ENCODE results near the gene CARD18. TPM values are rescaled to one million over a fixed set of nuclear protein-coding genes. Genes with fewer than 3 reads are reported as not detected.

Gene CARD18
- total RNA-seq, 1 experiment from 2014 or later = not detected

GRCh38 chr11:105164208-105164607 lies 24.6 kb upstream of the CARD18 start:
- H2BK5ac ChIP-seq (ENCODE audit: insufficient read length, low read length) = no peak overlapping the region
- H3K9me3 Mint-ChIP-seq = no peaks in the 10 kb centered on the region; a peak in 2 of 5 replicates
- no peak overlapping the region for H3T11ph ChIP-seq (ENCODE audit: low read length)
- no peak overlapping the region for H2AK5ac ChIP-seq (ENCODE audit: insufficient read length, low read length)
- H4K8ac ChIP-seq (replicated peaks; ENCODE audit: insufficient read length, low read depth, low read length) = no peak overlapping the region
- H3K27ac ChIP-seq (ENCODE audit: insufficient read length, low read depth, low read length) = no peak overlapping the region
- no CpG with 5 or more reads among the region's 4 CpGs for WGBS (ENCODE audit: extremely low coverage, insufficient read length, low lambda C conversion rate)
- no peak overlapping the region for H3K4ac ChIP-seq (ENCODE audit: low read depth, low read length)
- H3K27me3 Mint-ChIP-seq (ENCODE audit: low read depth) = no peaks in the 10 kb centered on the region
- no peaks in the 10 kb centered on the region for H3K9me3 ChIP-seq (ENCODE audit: control insufficient read depth, low read depth, low read length)
- no peak overlapping the region for H2AFZ ChIP-seq (ENCODE audit: low read length)
- DNase-seq = no peak
- no peak overlapping the region for H2BK120ac ChIP-seq (ENCODE audit: low read depth, low read length, poor library complexity, severe bottlenecking)
- H2BK20ac ChIP-seq (ENCODE audit: low read depth, low read length, poor library complexity, severe bottlenecking) = no peak overlapping the region
- no peaks in the 10 kb centered on the region for H3K79me2 ChIP-seq (ENCODE audit: insufficient read depth, low read length)
- TF ChIP-seq CTCF (conservative IDR thresholded peaks at IDR 0.05) = no peak
- no peak overlapping the region for H4K91ac ChIP-seq (ENCODE audit: insufficient read length, low read depth, low read length)
- H3K27ac Mint-ChIP-seq = no peak overlapping the region; a peak in 1 of 7 replicates
- no peak overlapping the region for H3K4me2 ChIP-seq (ENCODE audit: insufficient read depth, insufficient read length, low read length)
- no peak overlapping the region for H3K56ac ChIP-seq (ENCODE audit: insufficient read length, low read depth, low read length)
- no peak overlapping the region for H3K4me3 Mint-ChIP-seq
- H3K9ac ChIP-seq (ENCODE audit: extremely low read depth, insufficient read length, low read length) = no peak overlapping the region
- no peaks in the 10 kb centered on the region for H3K79me1 ChIP-seq (ENCODE audit: insufficient read depth, low read depth, low read length, poor library complexity, severe bottlenecking)
- H3K18ac ChIP-seq (ENCODE audit: insufficient read length, low read depth, low read length) = no peak overlapping the region
- no peak overlapping the region for H2BK15ac ChIP-seq (ENCODE audit: low read depth, low read length)
- H3K23me2 ChIP-seq (ENCODE audit: insufficient read length, low read depth, low read length, poor library complexity, severe bottlenecking) = no peaks in the 10 kb centered on the region
- H4K5ac ChIP-seq (ENCODE audit: insufficient read length, low read depth, low read length) = no peak overlapping the region
- H3K36me3 Mint-ChIP-seq (ENCODE audit: insufficient read depth in 1 of 3, low read depth in 3 of 3) = no peaks in the 10 kb centered on the region
- H3K23ac ChIP-seq (ENCODE audit: insufficient read length, low read depth, low read length) = no peak overlapping the region
- no peaks in the 10 kb centered on the region for H3K27me3 ChIP-seq (ENCODE audit: insufficient read depth, low read length)
- no peaks in the 10 kb centered on the region for H3K4me1 ChIP-seq (ENCODE audit: insufficient read depth, low read length)
- H3K4me1 Mint-ChIP-seq = no peaks in the 10 kb centered on the region
- H3K14ac ChIP-seq (ENCODE audit: insufficient read depth, low read length) = no peak overlapping the region
- H4K20me1 ChIP-seq (ENCODE audit: control insufficient read depth, insufficient read depth, insufficient read length) = no peaks in the 10 kb centered on the region
- H2BK12ac ChIP-seq (ENCODE audit: insufficient read length, low read depth, low read length) = no peak overlapping the region

Data from H9 (cell line).